ENCODE results near the gene PREP.

Gene PREP

DNA sequence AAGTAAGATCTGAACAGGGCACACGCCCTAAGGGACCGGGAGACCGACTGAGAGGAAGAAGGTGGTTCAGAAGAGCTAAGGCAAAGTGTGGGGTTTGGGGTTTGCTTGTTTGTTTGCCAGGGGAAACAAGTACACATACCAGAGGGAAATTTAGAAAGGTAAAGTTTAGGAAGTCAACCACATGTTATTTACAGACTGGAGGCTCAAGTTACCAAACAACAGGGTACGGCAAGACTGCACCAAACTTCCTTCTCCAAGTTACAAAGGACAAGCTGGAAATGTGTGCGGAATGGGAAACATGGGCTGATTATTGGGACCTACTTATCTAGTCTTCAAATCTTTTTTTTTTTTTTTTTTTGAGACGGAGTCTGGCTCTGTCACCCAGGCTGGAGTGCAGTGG, 11.2 kb downstream of the PREP start:
- DNase-seq, result no peak

DNA sequence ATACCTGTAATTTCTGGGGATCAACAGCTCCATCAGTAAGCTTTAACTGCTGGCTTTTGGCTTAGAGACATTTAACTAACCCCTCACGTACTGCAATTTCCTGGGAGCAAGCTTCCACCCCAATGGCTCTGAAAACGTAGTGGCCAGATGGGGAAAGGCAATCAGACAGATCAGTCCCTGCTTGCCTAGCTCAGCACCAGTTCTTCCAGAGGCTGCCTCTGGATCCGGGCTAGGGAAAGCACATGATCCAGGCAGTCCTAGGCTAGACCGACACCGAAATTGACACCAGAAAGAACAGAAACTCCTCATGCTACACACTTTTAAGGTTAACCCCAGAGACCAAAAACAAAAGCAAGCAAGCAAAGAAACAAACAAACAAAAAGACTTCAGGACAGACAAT, 13.3 kb downstream of the PREP start:
- no peak for DNase-seq

DNA sequence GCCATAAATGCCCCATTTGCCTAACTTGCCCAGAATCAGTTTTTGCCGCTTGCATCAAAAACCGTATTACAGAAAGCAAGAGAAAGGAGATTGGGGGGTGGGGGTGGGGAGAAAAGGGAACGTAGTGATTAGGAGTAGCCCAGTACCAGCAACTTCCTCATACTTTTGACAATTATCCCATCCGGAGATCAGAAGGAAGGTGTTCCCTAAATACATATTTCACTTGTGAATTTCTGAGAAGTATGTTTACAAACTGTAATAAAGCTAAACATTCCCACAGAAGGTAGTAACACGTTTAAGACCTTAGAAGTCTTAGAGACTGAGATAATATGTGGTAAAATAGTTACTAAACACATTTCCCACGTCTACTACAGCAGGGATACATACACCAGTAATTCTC, 14.5 kb downstream of the PREP start:
- no peak for DNase-seq

DNA sequence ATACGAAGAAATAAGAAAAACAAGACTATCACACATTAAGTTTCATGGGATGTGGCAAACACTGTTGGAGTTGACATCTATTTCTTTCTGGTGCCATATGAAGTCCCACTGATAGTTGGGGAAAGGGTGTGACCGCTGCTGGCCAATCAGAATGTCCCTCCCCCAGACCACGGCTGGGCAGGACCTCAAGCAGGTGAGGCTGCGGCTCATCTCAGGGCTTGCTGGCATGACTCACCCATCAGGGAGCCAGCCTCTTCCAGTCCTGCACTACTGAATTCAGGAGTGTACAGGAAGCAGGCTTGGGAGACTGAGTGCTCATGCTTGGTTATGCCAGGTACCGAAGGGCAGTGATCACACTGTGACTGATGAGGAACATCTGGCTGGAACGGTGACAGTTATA, 18.9 kb downstream of the PREP start:
- DNase-seq, result no peak

DNA sequence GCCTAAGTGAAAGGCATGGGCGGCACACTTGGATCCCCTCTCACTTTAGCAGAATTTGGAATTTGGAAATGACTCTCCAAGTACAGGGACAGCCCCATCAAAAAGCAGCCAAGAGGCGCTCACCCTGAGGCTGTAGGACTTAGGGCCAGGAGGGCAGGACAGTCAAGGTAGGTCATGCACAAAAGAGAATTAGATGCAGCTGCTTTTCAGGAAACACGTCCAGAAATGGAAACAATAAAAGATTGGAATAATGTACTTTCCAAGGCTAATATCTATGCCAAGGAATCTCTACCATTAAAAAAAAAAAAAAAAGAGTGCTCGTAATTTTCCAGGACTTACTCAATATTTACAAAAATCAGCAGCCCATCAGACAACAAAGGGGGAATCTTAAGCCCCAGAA, 19.9 kb downstream of the PREP start:
- DNase-seq, result no peak

DNA sequence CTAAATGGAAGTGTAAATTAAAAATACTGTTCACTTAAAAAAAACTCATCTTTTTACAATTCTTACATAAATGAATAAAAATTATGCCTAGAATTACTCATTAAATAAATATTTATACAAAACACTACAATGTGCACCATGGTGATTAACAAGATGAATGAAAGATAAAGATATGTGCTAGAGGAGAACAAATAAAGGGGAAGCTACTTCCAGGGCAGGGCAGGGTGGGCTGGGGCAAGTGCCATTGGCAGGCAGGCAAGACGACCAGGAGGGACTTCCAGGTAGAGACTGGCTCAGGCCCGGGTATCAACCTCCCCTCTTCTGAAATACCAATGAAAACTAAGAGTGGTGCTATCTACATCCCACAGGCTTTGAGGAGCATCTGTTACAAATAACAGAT, 20.4 kb downstream of the PREP start:
- DNase-seq, result no peak

DNA sequence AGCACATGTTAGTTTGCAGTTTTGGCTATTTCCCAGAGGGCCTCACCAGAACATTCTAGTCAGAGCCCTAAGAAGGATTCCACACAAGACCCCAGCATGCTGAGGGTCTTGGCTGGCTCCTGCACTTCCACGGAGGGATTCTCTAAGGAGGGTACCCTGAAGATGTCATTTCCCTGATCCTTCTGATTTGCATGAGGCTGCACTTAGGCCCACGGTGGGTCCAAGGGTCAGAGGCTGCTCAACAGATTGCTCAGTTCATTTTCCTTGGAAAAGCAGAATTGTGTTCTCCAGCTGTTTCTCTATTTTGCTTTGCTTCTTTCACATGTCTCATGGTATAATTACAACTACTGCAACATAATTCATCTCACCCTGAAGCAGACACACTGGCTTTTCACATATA, 22.2 kb downstream of the PREP start:
- no peak for DNase-seq

DNA sequence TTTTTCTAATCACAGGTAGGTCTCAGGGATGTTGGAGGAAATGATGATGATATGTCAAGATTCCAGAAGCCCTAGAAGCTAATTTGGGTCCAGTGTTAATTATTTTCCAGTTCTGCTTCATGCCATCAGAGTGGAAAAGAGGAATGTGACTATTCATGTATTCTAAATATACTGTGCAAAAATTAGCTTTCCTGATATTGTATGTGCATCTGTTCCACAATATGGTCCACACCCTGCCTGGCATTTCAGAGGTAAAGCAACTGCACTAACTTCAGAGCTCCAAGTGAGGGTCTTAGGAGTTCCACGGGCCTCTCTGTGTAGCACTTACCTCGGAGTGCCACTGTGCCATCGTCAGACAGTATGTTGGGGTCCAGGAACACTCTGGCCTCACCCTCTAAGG, 27.1 kb downstream of the PREP start:
- DNase-seq, result no peak

DNA sequence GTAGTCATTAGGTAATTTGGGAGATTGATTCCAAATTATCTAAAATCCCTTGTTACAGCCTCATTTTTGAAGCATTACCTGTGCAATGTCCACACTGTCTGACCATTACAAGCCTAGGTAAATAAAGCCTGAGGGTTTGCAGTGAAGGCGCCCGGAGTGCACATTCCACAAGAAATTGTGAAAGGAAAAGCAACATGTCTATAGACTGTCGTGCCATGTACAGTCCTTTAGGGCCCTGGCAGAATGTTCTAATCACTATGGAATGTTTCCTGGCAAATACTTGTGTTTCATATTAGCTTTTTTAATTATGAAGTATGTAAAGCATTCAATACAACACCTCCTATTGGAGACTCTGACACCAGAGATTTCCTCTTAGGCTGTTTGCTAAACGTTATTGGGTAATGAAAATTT, 28.9 kb downstream of the PREP start:
- no peak for DNase-seq

DNA sequence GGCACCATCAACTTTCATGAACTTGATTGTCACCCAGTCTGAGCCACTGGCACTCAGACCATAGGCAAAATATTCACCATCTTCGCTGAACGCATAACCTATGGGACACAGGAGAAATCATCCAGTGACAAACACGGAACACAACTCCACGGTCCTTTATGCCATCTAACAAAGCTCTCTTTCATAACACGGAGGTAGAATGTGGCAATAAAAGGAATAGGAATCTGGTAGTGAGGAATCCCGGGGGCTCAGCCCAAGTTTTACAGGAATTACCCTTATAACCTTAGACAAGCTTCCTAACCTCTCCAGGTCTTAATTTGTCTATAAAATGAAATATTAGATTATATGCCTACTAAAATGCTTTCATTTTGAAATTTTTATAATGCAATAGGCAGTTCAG, 29.4 kb downstream of the PREP start:
- no peak for DNase-seq

DNA sequence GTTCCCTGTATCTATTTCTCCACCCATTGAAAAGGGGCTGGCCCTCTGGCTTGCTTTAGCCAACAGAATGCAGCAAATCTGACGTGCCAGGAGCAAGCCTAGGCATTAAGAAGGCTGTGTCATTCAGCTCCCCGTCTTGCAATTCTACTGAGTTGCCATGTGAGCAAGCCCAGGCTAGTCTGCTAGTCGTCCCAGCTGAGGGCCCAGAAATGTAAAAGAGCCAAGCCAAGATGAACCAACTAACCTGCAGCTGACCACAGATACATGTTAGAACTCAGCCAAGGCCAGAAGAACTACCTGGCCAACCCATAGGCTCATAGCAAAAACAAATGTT, 30.1 kb downstream of the PREP start:
- DNase-seq, result no peak

DNA sequence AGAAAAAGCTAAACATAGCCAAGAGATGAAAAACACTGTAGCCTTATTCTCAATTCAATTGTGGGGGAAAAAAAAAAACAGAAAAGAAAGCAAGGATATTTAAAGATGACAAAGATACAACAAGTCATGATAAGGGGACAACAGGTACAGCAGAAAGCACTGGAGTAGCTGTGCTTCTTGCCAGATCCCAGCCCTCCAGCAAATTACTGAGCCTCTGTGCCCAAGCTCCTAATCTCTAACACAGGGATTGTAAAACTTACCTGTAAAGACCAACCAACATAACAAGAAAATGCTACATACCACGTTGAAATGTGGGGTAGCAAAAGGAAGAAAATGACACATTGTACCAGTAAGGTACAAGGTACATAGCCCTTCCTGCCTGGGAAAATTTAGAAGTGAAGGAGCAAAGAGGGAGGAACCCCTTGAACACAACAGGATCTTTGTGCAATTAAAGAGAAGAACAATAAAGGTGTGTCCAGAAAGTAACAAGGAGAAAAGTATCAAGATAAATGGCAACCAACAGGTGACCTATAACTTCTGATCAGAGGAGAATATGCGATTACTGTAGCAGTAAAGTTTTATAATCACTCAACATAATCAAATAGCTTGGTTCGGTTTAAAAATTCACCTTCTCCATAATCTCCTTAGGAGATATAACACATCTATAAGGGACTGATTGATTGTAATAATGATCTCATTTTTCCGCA, 30.6 kb downstream of the PREP start:
- DNase-seq, result no peak

DNA sequence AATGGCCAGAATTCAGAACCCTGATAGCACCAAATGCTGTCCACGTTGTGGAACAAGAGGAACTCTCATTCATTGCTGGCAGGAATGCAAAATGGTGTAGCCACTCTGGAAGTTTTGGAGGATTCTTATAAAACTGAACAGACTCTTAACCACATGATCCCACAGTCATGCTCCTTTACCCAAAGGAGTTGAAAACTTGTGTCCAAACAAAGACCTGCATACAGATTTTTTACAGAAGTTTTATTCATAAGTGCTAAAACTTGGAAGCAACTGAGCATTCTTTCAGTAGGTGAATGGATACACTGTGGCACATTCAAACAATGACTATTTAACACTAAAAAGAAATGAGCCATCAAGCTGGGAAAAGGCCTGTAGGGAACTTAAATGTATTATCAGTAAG, 32.5 kb downstream of the PREP start:
- DNase-seq, result no peak

DNA sequence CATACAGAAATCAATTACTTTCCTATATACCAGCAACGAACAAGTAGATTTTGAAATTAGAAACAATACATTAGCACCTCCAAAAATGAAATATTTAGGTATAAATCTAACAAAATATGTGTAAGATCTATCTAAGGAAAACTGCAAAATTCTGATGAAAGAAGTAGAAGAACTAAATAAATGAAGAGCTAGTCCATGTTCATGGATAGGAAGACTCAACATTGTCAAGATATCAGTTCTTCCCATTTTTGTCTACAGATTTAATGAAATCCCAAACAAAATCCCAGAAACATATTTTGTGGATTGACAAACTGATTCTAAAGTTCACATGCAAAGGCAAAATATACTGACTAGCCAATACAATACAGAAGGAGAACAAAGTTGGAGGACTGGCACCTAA, 33.7 kb downstream of the PREP start:
- DNase-seq, result no peak

DNA sequence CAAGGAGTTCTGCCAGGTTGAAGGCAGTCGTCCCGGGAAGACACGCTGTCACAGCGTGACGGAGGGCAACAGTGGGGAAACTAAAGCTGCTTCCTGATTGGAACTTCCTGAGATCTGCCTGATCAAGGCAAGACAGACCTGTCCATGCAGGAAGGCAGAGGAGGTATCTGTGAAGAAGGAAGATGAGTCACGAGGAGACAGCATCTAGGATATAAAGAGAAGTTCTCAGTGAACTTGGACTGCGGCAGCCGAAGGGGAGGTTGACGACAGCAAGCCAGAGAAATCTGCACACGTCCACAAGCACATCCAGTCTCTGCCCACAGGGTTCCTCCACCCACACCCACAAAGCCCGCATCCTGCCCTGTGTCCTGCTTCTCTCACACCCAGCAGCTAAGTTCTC, 38.6 kb downstream of the PREP start:
- no peak for DNase-seq

DNA sequence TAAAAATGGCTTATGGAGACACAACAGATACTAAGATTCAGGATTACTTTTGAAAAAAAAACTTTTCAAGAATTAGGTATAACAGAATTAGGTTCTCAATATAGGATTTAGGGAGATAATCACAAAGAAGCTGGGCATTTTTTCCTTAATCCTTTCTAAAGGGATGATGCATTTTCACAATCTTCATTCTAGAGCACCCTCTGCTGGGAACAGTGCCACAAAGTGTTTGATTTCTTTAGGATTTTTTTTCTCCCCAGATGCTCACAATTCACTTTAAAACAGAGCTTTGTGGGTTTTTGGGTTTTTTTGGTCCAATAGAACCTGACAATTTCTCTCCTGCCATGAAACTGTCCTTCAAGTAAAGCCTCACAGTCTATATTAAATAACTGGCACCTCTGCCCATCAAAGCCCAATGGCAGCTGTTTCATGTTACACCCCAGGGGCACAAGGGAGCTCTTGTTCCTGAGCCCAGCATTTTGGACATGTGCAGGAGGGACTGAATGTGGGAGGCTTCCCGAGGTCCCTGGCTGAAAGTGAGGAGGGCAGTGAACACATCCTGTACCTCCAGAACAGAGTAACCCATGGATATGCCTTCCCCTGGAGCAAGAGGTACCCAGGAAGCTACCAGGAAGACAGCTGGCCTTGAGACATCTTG, 39.7 kb downstream of the PREP start:
- no peak for DNase-seq

DNA sequence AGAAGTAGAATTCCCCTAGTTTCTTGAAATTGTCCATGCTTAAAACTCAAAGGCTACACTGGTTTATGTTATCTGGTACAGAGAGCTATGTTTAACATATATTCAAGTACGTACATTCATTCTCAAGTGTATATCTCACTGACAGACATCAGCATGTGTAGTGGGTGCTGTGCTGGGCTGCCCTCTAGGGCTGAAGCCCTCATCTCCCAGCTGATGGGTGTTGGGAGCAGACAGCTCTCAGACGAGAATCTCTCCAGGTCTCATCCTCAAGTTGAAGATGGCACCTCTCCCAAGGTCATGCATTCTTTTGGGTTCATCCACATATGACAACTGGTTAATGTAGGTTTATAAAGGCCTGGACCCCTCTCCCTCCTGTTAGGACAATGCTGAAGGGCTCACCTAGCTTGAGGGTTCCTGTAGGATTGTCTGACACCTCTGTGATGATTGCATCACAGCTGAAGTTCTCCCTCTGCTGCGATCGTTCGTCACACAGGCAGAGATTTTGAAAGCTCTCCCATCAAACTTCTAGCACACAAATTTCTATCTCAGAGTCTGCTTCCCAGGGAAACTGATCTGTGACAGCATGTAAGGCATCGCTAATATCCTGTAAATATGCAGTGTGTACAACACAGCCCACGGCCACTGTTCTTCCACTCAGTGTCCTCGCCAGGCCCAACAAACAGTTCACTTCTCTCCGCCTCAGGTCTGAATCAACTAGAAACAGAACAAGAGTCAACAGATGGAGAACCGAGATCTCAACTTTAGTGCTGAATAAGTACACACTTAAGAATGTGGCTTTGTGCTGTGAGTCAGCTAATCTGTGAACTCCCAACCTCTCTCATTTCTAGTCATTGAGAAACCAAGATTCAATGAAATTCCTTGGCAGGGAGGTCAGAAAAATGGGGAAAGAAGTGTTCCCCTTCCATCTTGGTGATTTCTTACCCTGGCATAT, 43.2 kb downstream of the PREP start:
- no peak for DNase-seq

DNA sequence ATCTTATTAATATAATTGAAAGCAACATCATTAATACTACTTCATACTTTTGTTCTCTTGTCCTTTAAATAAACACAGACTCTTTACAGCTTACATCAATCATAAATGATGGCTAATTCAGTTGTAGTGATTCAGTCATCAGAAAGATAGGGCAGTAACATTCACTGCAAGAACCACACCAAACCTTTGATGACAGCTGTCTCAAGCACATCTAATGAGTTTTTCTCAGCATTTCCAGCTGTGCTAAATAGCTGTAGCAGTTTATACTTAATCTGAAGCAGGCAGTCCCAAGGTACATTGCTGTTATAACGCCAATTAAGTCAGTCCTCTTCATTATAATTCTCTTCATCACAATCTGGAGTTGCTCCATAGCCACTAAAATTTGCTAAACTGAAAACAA, 45.7 kb downstream of the PREP start:
- DNase-seq, result no peak

DNA sequence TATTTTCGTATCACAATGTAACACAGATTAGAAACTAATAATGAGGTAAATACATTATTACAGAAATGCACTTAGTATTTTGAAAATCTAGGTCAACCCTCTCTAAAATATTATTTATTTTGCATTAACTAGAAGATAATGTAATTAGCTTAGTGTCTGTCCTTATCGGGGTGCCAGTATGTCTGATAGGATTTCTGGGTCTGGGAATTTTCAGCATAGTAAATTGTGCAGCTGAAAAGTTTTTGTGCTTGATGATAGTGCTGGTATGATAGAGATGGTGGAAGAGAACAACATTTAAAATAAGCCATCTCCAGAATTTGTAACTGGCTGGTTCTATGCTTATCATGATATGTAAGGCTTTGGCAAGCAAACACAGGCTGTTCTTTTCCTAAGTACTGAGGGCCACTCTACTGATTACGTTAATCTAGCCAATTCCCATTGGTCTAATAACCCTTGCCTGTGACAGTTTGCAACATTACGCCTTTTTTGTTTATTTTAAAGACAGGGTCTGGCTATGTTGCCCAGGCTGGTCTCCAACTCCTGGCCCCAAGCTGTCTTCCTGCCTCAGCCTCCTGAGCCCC, 50.8 kb downstream of the PREP start:
- no peak for DNase-seq

DNA sequence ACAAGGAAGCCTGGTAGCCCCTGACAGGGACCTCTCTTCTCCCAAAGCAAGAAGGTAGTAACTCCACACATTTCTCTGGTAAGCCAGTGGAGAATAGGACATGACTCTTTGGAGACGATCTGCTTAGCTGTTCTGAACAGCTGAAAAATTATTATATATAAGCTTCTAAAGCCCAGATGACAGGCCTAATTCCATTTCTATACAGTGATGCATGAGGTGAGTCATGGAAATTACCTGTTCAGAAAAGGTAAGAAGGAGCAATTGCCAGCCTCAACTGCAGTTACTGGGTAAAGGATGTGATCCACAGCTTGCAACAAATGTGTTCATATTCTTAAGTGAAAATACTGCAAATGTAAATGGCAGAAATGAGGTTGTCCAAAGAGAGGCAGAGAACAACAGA, 54.0 kb downstream of the PREP start:
- no peak for DNase-seq

DNA sequence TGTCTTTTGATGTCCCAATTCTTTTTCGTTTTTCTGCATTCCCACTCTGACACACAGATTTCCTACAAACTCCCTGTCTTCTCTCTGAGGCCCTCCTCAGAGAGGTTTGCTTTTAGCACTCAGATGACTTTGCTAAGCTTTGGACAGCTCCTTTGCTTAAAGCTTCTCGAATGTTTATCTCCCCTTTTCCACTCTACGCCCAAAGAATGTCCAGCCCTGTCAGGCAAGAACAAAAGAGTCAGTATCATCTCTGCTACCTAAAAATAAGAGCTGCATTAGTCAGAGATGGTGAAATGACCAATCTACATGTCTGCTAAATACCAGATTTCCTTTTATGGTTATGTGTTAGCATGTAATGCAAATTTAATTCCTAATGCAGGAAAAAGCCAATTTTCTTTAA, 56.8 kb downstream of the PREP start:
- no peak for DNase-seq

DNA sequence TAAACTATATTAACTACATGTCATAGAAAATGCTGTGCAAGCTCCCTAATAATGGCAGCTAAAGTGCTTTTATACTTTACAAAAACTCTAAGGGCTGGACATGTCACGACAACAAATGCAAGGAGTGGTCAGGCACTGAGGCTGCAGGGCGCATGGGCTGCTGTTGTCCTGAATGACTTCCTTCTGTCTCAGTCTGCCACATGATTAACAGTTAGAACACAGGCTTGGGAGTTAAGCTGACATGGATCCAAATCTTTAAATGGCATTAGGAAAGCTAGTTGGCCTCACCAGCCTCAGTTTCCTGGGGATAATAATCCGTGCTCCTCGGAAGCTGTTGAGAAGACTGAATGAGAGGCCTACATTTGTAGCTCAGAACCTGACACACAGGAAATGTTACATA, 57.4 kb downstream of the PREP start:
- DNase-seq, result no peak

DNA sequence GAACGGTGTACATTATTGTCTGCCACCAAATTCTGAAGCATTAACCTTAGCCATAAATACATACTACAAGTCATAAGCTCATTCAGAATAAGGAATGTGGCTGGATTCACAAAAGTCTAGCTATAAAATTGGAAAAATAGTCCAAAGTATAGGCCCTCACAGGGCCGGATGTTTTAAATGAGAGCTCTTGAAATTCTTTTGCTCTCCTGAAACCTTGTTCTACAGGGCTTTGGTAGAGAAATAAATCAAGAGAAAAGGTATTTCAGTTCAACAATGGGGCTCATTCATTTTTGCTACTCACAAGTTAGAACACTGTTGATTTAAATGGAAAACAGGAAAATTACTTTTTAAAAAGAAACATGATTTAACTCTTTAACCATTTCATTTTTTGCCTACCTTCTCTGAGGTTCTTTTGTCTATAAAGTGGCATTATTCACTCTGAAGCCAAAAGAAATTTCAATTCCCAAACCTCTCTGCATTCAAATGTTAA, 58.0 kb downstream of the PREP start:
- DNase-seq, result no peak
